Activated T-cell treated with anti-CD3 and anti-CD28 coated beads for 24 hours (primary cell): Measurements from ENCODE around the gene GPN2.
"Not testable (repeated sequence)": the region's sequence is repeated elsewhere in the genome, so short reads cannot be mapped to it uniquely, and the experiment has no call there.

Source experiments
- DNase-seq: peaks from one replicate; pipeline ENCODE4 v3.0.0-alpha.2; 2020; ENCODE audit warnings: low read depth

GPN2 gene

GRCh38 chr1:26900815-26901511 lies 10.9 kb upstream of the GPN2 start:
- DNase-seq: no peak

- DNase-seq: peak; percentile 82
Measured at GRCh38 chr1:26900001-26900814, 10.1 kb upstream of the GPN2 start, which contains the start of gene GPATCH3. Gene GPATCH3 (minus strand): TSS chr1:26900467. CDS start chr1:26900442, 25 bp downstream.

GRCh38 chr1:26897351-26897750 lies 7.3 kb upstream of the GPN2 start:
- DNase-seq: no peak

GRCh38 chr1:26894263-26894662 lies 4.2 kb upstream of the GPN2 start:
- no peak for DNase-seq

GRCh38 chr1:26890467-26890796 lies 349 bp upstream of the GPN2 start:
- no peak for DNase-seq

GRCh38 chr1:26888231-26888630 lies 1.9 kb downstream of the GPN2 start:
- no peak for DNase-seq

- no peak for DNase-seq
Measured at GRCh38 chr1:26887125-26887524, 3.0 kb downstream of the GPN2 start.

- no peak for DNase-seq
Measured at GRCh38 chr1:26882696-26883463, 7.2 kb downstream of the GPN2 start.

- DNase-seq: not testable (repeated sequence)
Measured at GRCh38 chr1:26881611-26882010, 8.5 kb downstream of the GPN2 start.

GRCh38 chr1:26879793-26880192 lies 10.3 kb downstream of the GPN2 start:
- DNase-seq: no peak

GRCh38 chr1:26877326-26877725 lies 12.8 kb downstream of the GPN2 start:
- no peak for DNase-seq

GRCh38 chr1:26874896-26875295 lies 15.2 kb downstream of the GPN2 start:
- DNase-seq: no peak

GRCh38 chr1:26873097-26873496 lies 17.0 kb downstream of the GPN2 start:
- not testable (repeated sequence) for DNase-seq

- DNase-seq: peak; percentile 94
Measured at GRCh38 chr1:26864610-26865480, 25.2 kb downstream of the GPN2 start.

GRCh38 chr1:26863685-26864077 lies 26.4 kb downstream of the GPN2 start:
- no peak for DNase-seq

- peak; percentile 37 for DNase-seq
Measured at GRCh38 chr1:26862781-26863684, 27.1 kb downstream of the GPN2 start, which contains the start of gene SFN. Gene SFN (plus strand): TSS chr1:26863149. CDS start chr1:26863213, 64 bp downstream.

- DNase-seq: no peak
Measured at GRCh38 chr1:26861889-26862378, 28.1 kb downstream of the GPN2 start.

- no peak for DNase-seq
Measured at GRCh38 chr1:26861286-26861701, 28.8 kb downstream of the GPN2 start.

GRCh38 chr1:26858891-26859640 lies 31.0 kb downstream of the GPN2 start:
- no peak for DNase-seq

GRCh38 chr1:26858160-26858559 lies 31.9 kb downstream of the GPN2 start:
- no peak for DNase-seq
